Measurements from ENCODE around the gene ATE1.
"Not testable (repeated sequence)": the region's sequence is repeated elsewhere in the genome, so short reads cannot be mapped to it uniquely, and the experiment has no call there.

GRCh38 chr10:121929585-121930267, 1.9 kb upstream of the ATE1 start:
- TF ChIP-seq POLR2A (IDR thresholded peaks at IDR 0.05; ENCODE audit: low read length); GATA1 (IDR thresholded peaks at IDR 0.05; ENCODE audit: low read depth, low read length): not testable (repeated sequence)

All from erythroblast (primary cell).